ENCODE data around the gene KIAA1191.

DNA sequence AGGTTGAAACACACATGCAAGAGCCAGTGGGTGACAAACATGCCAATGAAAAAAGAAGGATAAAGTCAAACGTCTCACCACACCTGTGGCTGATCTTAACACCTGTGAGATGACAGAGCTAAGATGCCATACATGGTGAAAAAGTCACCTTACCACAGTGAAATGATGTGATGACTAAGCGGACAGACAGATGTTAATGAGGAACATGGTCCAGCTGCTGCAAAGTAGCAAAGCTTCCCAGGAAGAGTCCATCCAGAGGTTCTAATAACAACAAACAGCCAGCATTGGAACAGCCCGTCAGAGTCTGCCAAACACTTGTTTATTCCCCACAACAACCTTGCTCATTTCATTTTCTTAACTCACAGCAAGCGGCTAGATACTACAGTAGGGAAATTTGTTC lies 1.9 kb downstream of the KIAA1191 start:
- TF ChIP-seq, protein P1, sequence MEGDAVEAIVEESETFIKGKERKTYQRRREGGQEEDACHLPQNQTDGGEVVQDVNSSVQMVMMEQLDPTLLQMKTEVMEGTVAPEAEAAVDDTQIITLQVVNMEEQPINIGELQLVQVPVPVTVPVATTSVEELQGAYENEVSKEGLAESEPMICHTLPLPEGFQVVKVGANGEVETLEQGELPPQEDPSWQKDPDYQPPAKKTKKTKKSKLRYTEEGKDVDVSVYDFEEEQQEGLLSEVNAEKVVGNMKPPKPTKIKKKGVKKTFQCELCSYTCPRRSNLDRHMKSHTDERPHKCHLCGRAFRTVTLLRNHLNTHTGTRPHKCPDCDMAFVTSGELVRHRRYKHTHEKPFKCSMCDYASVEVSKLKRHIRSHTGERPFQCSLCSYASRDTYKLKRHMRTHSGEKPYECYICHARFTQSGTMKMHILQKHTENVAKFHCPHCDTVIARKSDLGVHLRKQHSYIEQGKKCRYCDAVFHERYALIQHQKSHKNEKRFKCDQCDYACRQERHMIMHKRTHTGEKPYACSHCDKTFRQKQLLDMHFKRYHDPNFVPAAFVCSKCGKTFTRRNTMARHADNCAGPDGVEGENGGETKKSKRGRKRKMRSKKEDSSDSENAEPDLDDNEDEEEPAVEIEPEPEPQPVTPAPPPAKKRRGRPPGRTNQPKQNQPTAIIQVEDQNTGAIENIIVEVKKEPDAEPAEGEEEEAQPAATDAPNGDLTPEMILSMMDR (conservative IDR thresholded peaks at IDR 0.05; ENCODE audit: low read length), result no peak
- no peak for TF ChIP-seq EZH2phosphoT487 (IDR thresholded peaks at IDR 0.05; ENCODE audit: borderline replicate concordance)

Measured in Loucy (cell line).